AG04449 (cell line): Measurements from ENCODE around the gene USP3.

ENCODE experiments used
- CTCF ChIA-PET: fragments of 350-600 bp; formaldehyde crosslinking; extraction: SDS; loops from one replicate; lab custom pipeline; 2021; ENCODE audit warnings: antibody characterized with exemption; lab: Yijun Ruan, JAX
- POLR2A ChIA-PET: fragments of 400-600, 350-600 bp; formaldehyde crosslinking; extraction: SDS; loops from one replicate; lab custom pipeline; 2020; ENCODE audit warnings: antibody characterized with exemption, inconsistent platforms; lab: Yijun Ruan, JAX
- DNase-seq: peaks from one replicate; pipeline ENCODE4 v3.0.0-alpha.2; 2010; ENCODE audit warnings: low read depth, low spot score
- H3K4me3 ChIP-seq: 2 replicates; pipeline ENCODE4 v1.5.1; 2011; ENCODE audit warnings: low read depth, mild to moderate bottlenecking, control low read depth, low read length
- TF ChIP-seq, protein P1 (sequence below): IDR thresholded peaks from one replicate; pipeline ENCODE4 v1.5.1; 2011; ENCODE audit warnings: mild to moderate bottlenecking, moderate library complexity, low read length, control low read depth, inconsistent platforms; ENCODE audit not compliant: insufficient read depth; ENCODE audit errors: missing control alignments

The USP3 gene

DNA sequence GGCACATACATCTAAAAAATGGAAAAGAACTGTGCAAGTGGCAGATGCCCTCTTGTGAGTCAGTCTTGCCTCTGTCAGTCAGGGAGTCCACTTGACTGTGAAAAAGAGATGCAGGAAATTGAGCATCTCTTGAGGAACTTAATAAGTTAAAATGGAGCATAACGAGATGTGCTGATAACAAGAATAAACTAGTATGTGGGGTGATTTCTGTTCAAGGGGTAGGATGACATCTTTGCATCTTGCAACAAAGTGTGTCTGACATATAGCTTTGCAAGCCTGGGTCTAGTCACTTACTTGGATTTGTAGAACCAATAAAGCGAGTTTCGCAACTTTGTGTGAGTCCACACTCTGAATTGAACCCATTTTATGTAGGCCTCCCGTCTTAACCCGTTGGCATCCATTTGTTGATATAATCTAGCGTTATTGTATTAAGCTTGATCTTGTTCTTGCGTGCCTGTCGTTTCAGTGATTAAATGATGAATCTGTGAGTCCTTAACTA is 2.2 kb downstream of the USP3 start:
- CTCF ChIA-PET: interaction anchor here (1.0 to 2.3 kb wide), 5 partner anchors 8 to 103 kb away, joined by 3 to 11 read pairs (median 5); no protein-coding TSS in a partner anchor

DNA sequence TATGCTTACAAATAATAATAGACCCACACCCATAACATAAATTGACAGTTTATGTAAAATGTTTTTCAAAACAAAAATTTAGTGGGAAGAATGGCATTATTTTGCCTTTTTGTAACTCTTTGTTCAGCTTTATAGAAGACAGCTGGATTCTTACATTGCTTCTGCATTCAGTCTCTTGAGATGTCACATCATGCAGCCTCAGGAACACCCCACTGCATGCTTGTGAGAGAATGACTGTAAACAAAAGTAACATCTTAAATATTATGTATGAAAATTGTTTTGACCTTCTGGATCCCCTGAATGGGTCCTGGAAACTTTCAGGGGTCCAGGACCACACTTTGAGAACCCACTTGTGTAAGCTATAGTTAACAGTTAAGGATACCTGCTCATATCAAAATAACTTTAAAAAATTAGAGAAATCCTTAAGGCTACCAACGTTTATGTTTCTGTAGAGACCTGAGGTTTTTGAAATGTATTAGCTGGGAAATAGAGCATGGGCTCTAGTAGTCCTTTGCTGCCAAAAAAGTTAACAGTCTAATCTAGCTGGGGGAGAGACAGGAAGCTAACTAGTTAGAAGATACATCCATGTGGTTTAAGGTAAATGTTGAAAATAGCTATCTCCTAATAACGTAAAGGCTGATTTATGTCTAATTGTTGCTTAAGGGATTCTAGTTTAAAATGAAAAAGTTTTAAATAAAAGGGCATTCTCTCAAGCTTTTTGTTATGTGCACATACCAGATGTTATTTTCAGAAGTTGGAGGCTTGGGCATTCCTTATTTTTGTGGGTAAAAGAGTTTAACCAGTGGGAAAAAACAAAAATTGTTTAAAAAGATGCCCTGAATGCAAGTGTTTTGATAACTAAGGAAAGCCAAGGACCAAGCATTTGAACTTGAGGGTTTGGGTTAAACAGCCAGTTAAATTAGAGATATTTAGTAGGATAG is 3.8 kb downstream of the USP3 start:
- CTCF ChIA-PET: interaction anchor here (0.7 to 1.3 kb wide), 4 partner anchors 10 to 219 kb away, joined by 3 to 5 read pairs (median 4); no protein-coding TSS in a partner anchor
- POLR2A ChIA-PET: no interaction called here
- DNase-seq: no peak
- no peak overlapping the region for H3K4me3 ChIP-seq
- TF ChIP-seq, protein P1, sequence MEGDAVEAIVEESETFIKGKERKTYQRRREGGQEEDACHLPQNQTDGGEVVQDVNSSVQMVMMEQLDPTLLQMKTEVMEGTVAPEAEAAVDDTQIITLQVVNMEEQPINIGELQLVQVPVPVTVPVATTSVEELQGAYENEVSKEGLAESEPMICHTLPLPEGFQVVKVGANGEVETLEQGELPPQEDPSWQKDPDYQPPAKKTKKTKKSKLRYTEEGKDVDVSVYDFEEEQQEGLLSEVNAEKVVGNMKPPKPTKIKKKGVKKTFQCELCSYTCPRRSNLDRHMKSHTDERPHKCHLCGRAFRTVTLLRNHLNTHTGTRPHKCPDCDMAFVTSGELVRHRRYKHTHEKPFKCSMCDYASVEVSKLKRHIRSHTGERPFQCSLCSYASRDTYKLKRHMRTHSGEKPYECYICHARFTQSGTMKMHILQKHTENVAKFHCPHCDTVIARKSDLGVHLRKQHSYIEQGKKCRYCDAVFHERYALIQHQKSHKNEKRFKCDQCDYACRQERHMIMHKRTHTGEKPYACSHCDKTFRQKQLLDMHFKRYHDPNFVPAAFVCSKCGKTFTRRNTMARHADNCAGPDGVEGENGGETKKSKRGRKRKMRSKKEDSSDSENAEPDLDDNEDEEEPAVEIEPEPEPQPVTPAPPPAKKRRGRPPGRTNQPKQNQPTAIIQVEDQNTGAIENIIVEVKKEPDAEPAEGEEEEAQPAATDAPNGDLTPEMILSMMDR: no peak

More for the DNA sequence above, 2.2 kb downstream of the USP3 start:
- POLR2A ChIA-PET: no interaction called here
- no peak for DNase-seq
- H3K4me3 ChIP-seq: no peak overlapping the region
- TF ChIP-seq, protein P1: no peak

DNA sequence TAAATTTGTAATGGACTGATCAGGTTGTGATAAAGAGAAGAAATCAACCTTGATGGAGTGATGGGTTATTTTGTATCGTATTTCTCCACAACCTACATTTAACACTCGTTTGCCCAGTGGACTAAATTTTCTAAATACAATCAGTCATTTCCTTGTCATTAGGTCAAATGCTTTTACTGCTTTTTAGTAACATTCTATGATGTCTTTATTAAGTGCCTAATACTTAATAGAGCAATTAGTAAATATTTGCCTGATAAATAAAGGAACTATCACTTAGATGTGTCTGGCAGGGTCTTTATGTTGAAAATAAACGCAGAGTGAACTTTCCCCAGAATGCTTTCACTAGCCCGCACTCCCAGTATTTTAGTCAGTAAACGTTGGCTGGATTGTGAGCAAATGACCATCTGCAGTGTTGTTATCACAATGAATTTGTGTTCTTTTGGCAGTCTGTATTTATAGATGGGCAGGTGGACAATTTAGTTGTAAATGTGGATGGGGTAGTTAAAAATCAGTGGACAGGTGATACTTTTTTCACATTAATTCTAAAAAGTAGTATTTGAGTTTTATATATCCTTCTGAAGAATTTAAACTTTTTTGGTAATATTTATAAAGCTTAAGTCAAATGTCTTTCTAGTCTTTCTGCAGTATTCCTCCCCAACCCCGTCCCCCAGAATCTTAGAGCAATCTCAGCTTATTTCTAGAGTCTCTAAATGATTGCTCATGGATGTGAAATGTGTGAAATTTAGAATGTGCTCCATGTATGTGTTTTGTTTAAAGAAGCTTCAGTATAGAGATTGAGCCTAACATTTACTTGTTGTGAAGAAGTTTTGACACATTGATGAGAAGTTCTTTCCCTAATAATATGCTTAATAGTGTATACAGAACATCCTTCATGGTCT is 4.9 kb downstream of the USP3 start:
- H3K4me3 ChIP-seq: no peak overlapping the region
- DNase-seq: no peak
- TF ChIP-seq, protein P1: no peak
- POLR2A ChIA-PET: interaction anchor here (0.6 to 1.4 kb wide), 3 partner anchors 12 to 88 kb away, joined by 3 to 4 read pairs (median 3); partner anchors contain the start of gene FBXL22
- CTCF ChIA-PET: interaction anchor here (0.6 to 1.2 kb wide), 6 partner anchors 15 to 98 kb away, joined by 3 to 4 read pairs (median 3); no protein-coding TSS in a partner anchor

DNA sequence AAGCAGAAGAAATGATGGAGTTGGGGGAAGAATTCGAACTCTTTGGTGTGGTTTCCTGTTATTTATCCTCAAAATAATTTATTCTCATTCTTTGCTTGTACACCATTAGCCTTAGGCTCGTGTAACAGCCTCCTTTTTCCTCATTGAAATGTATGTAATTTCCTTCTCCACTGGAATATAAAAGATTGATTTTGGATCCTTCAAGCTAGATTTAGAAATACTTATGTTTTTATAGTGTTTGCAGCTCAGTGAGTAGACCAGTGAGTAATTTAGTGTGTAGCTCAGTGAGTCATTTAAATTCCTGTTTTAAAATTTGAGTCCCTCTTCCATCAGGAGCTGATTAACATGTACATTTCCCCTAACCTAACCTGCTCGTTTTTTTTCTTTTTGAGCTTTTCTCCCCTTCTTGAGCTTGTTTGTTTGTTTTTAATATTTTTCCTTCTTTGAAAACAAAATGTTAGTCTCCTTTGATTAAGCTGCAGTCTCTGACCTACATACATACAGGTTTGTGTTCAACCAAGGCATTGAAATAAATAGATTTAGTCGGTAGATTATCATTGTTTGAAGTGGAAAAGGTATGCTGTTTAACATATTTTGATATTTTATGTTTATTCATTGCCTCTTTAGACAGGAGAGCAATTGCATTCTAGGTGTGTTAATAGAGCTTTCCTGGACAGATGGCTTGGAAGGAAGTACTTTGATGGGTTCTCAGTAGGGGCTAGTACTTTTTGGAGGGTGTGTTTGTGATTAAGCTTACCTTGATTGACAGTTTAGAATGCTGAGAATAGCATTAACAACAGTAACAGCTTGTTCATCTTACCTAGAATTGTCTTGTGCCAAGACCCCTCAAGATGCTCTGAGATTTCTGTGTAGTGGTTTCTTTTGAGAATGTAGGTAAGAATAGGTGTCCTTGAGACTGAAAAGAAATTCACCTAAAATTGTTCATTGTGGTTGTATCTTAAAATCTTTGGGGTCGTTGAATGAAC is 5.9 kb downstream of the USP3 start:
- no peak for DNase-seq
- TF ChIP-seq, protein P1: no peak
- H3K4me3 ChIP-seq: no peak overlapping the region
- ChIA-PET POLR2A (interaction anchor here (0.6 to 1.4 kb wide), 3 partner anchors 11 to 87 kb away, joined by 3 to 4 read pairs (median 3); partner anchors contain the start of gene FBXL22), CTCF (interaction anchor here (0.9 to 1.2 kb wide), 6 partner anchors 11 to 97 kb away, joined by 3 to 5 read pairs (median 4); no protein-coding TSS in a partner anchor)

DNA sequence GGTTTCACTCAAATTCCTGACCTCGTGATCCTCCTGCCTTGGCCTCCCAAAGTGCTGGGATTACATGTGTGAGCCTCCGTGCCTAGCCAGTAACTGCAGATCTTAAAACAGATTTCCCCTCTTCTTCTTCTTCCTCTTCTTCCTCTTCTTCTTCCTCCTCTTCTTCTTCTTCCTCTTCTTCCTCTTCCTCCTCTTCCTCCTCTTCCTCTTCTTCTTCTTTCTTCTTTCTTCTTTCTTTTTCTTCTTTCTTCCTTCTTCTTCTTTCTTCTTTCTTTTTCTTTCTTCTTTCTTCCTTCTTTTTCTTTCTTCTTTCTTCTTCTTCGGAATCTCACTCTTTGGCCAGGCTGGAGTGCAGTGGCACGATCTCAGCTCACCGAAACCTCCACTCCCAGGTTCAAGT is 7.8 kb downstream of the USP3 start:
- H3K4me3 ChIP-seq: no peak overlapping the region
- ChIA-PET CTCF (no interaction called here), POLR2A (no interaction called here)
- no peak for DNase-seq
- TF ChIP-seq, protein P1: no peak
